Measurements from ENCODE around the gene ASB14. TPM values are rescaled to one million over a fixed set of nuclear protein-coding genes. Genes with fewer than 3 reads are reported as not detected.
A peak's percentile ranks its signal among the peaks of the same experiment; 100 is the strongest.
"Not testable (repeated sequence)": the region's sequence is repeated elsewhere in the genome, so short reads cannot be mapped to it uniquely, and the experiment has no call there.

Gene ASB14
- 23.3 TPM for total RNA-seq
- long read RNA-seq, partial matches to known transcripts = 8 of 11 reads
- long read RNA-seq, other reads (novel, unspliced or antisense) = 3 of 11 reads

- DNase-seq = no peak
- intact Hi-C loops (cut with micrococcal nuclease) = no loop called here
- Histone ChIP-seq H3K27ac (replicated peaks) (peak within 1 kb of the TSS; percentile 70), H3K4me3 (peak within 1 kb of the TSS; percentile 57), H3K27me3 (ENCODE audit: low read depth) (no peaks in the 10 kb centered on the region), H3K9me3 (replicated peaks) (no peaks in the 10 kb centered on the region), H3K36me3 (no peaks in the 10 kb centered on the region), H3K4me1 (peaks cover 7% of the 10 kb centered on the region)
- no peak for TF ChIP-seq CTCF (IDR thresholded peaks at IDR 0.05; ENCODE audit: borderline replicate concordance)
Measured at GRCh38 chr3:57292159-57292896, at the start of gene ASB14. ASB14 (minus strand) TSS chr3:57292685; CDS start chr3:57292033, 652 bp downstream.

GRCh38 chr3:57339071-57339642 is 46.7 kb upstream of the ASB14 start:
- H3K27me3 ChIP-seq (ENCODE audit: low read depth) = peaks cover 22% of the 10 kb centered on the region
- H3K4me3 ChIP-seq; DNase-seq; H3K4me1 ChIP-seq; H3K36me3 ChIP-seq; H3K27ac ChIP-seq (replicated peaks); H3K9me3 ChIP-seq (replicated peaks); intact Hi-C loops (cut with micrococcal nuclease): not testable (repeated sequence)

- intact Hi-C loops (cut with micrococcal nuclease); H3K9me3 ChIP-seq (replicated peaks); H3K27ac ChIP-seq (replicated peaks); H3K4me3 ChIP-seq; H3K36me3 ChIP-seq; DNase-seq; H3K4me1 ChIP-seq: not testable (repeated sequence)
- H3K27me3 ChIP-seq (ENCODE audit: low read depth) = peaks cover 23% of the 10 kb centered on the region
Measured at GRCh38 chr3:57338272-57339070, 46.0 kb upstream of the ASB14 start.

- Histone ChIP-seq H3K27me3 (ENCODE audit: low read depth) (peaks cover 14% of the 10 kb centered on the region), H3K4me3 (no peak overlapping the region), H3K4me1 (no peaks in the 10 kb centered on the region), H3K36me3 (no peaks in the 10 kb centered on the region), H3K27ac (replicated peaks) (no peak overlapping the region), H3K9me3 (replicated peaks) (no peaks in the 10 kb centered on the region)
- intact Hi-C loops (cut with micrococcal nuclease) = no loop called here
- no peak for DNase-seq
- no peak for TF ChIP-seq CTCF (IDR thresholded peaks at IDR 0.05; ENCODE audit: borderline replicate concordance)
Measured at GRCh38 chr3:57335283-57335938, 42.9 kb upstream of the ASB14 start.

- no peaks in the 10 kb centered on the region for H3K9me3 ChIP-seq (replicated peaks)
- no peaks in the 10 kb centered on the region for H3K4me1 ChIP-seq
- no peak for DNase-seq
- no peak overlapping the region for H3K27ac ChIP-seq (replicated peaks)
- intact Hi-C loops (cut with micrococcal nuclease) = no loop called here
- TF ChIP-seq CTCF (IDR thresholded peaks at IDR 0.05; ENCODE audit: borderline replicate concordance) = no peak
- no peak overlapping the region for H3K4me3 ChIP-seq
- H3K36me3 ChIP-seq = no peaks in the 10 kb centered on the region
- H3K27me3 ChIP-seq (ENCODE audit: low read depth) = peaks cover 3% of the 10 kb centered on the region
Measured at GRCh38 chr3:57331078-57331610, 38.7 kb upstream of the ASB14 start.

GRCh38 chr3:57326498-57326897 is 34.0 kb upstream of the ASB14 start:
- DNase-seq; intact Hi-C loops (cut with micrococcal nuclease); H3K36me3 ChIP-seq; H3K9me3 ChIP-seq (replicated peaks); H3K4me3 ChIP-seq; H3K4me1 ChIP-seq; H3K27ac ChIP-seq (replicated peaks): not testable (repeated sequence)
- H3K27me3 ChIP-seq (ENCODE audit: low read depth) = peaks cover 16% of the 10 kb centered on the region
